ENCODE data around the gene CBFB. TPM values are rescaled to one million over a fixed set of nuclear protein-coding genes. Genes with fewer than 3 reads are reported as not detected.

Gene CBFB
- total RNA-seq, 1 experiment from 2014 or later: 185 TPM

- intact Hi-C loops (cut with micrococcal nuclease; ENCODE audit: unreplicated experiment): no loop called here
- BruUV-seq (replicated peaks): no TSS peak
- Histone ChIP-seq H3K4me1 (ENCODE audit: insufficient read depth, low read length, poor library complexity, severe bottlenecking) (no peaks in the 10 kb centered on the region), H3K4me3 (ENCODE audit: low read depth, low read length, poor library complexity, severe bottlenecking) (no peak overlapping the region), H3K9me3 (ENCODE audit: low read depth, low read length, poor library complexity, severe bottlenecking) (no peaks in the 10 kb centered on the region), H3K27ac (ENCODE audit: low read depth, low read length, poor library complexity, severe bottlenecking) (no peak overlapping the region), H3K27me3 (replicated peaks; ENCODE audit: insufficient read depth, low read depth, low read length, poor library complexity) (no peaks in the 10 kb centered on the region), H3K36me3 (ENCODE audit: insufficient read depth, low read length, poor library complexity, severe bottlenecking) (peaks cover 6% of the 10 kb centered on the region)
- DNase-seq (ENCODE audit: low spot score): no peak
- ChIA-PET POLR2A (ENCODE audit: low non-redundant PET) (no interaction called here), CTCF (no interaction called here)
- no peak for TF ChIP-seq EZH2 (IDR thresholded peaks at IDR 0.05; ENCODE audit: borderline replicate concordance, low read depth, low read length, poor library complexity, severe bottlenecking)
- TF ChIP-seq, protein P1, sequence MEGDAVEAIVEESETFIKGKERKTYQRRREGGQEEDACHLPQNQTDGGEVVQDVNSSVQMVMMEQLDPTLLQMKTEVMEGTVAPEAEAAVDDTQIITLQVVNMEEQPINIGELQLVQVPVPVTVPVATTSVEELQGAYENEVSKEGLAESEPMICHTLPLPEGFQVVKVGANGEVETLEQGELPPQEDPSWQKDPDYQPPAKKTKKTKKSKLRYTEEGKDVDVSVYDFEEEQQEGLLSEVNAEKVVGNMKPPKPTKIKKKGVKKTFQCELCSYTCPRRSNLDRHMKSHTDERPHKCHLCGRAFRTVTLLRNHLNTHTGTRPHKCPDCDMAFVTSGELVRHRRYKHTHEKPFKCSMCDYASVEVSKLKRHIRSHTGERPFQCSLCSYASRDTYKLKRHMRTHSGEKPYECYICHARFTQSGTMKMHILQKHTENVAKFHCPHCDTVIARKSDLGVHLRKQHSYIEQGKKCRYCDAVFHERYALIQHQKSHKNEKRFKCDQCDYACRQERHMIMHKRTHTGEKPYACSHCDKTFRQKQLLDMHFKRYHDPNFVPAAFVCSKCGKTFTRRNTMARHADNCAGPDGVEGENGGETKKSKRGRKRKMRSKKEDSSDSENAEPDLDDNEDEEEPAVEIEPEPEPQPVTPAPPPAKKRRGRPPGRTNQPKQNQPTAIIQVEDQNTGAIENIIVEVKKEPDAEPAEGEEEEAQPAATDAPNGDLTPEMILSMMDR (conservative IDR thresholded peaks at IDR 0.05; ENCODE audit: low read depth, low read length): no peak
Observed at GRCh38 chr16:67050796-67051195, 21.8 kb downstream of the CBFB start.

GRCh38 chr16:67052399-67052798 is 23.4 kb downstream of the CBFB start:
- no peak for DNase-seq (ENCODE audit: low spot score)
- BruUV-seq (replicated peaks): no TSS peak
- Histone ChIP-seq H3K4me3 (ENCODE audit: low read depth, low read length, poor library complexity, severe bottlenecking) (no peak overlapping the region), H3K27me3 (replicated peaks; ENCODE audit: insufficient read depth, low read depth, low read length, poor library complexity) (no peaks in the 10 kb centered on the region), H3K36me3 (ENCODE audit: insufficient read depth, low read length, poor library complexity, severe bottlenecking) (peaks cover 6% of the 10 kb centered on the region), H3K9me3 (ENCODE audit: low read depth, low read length, poor library complexity, severe bottlenecking) (no peaks in the 10 kb centered on the region), H3K27ac (ENCODE audit: low read depth, low read length, poor library complexity, severe bottlenecking) (no peak overlapping the region), H3K4me1 (ENCODE audit: insufficient read depth, low read length, poor library complexity, severe bottlenecking) (no peaks in the 10 kb centered on the region)
- TF ChIP-seq EZH2 (IDR thresholded peaks at IDR 0.05; ENCODE audit: borderline replicate concordance, low read depth, low read length, poor library complexity, severe bottlenecking): no peak
- TF ChIP-seq, protein P1 (conservative IDR thresholded peaks at IDR 0.05; ENCODE audit: low read depth, low read length): no peak
- POLR2A ChIA-PET (ENCODE audit: low non-redundant PET): no interaction called here
- CTCF ChIA-PET: no interaction called here
- intact Hi-C loops (cut with micrococcal nuclease; ENCODE audit: unreplicated experiment): no loop called here

- no peak for DNase-seq (ENCODE audit: low spot score)
- no TSS peak for BruUV-seq (replicated peaks)
- ChIA-PET CTCF (interaction anchor here (0.6 kb wide), 2 partner anchors 27 to 184 kb away, joined by 3 to 9 read pairs; no protein-coding TSS in a partner anchor), POLR2A (ENCODE audit: low non-redundant PET) (interaction anchor here (0.6 kb wide), 1 partner anchor 104 kb away, joined by 13 read pairs; no protein-coding TSS in a partner anchor)
- Histone ChIP-seq H3K27ac (ENCODE audit: low read depth, low read length, poor library complexity, severe bottlenecking) (no peak overlapping the region), H3K4me3 (ENCODE audit: low read depth, low read length, poor library complexity, severe bottlenecking) (no peak overlapping the region), H3K9me3 (ENCODE audit: low read depth, low read length, poor library complexity, severe bottlenecking) (no peaks in the 10 kb centered on the region), H3K27me3 (replicated peaks; ENCODE audit: insufficient read depth, low read depth, low read length, poor library complexity) (no peaks in the 10 kb centered on the region), H3K4me1 (ENCODE audit: insufficient read depth, low read length, poor library complexity, severe bottlenecking) (no peaks in the 10 kb centered on the region), H3K36me3 (ENCODE audit: insufficient read depth, low read length, poor library complexity, severe bottlenecking) (peaks cover 6% of the 10 kb centered on the region)
- intact Hi-C loops (cut with micrococcal nuclease; ENCODE audit: unreplicated experiment): loop anchor here (2.0 kb wide), 1 partner anchor 17 kb away; no protein-coding TSS in a partner anchor
- TF ChIP-seq EZH2 (IDR thresholded peaks at IDR 0.05; ENCODE audit: borderline replicate concordance, low read depth, low read length, poor library complexity, severe bottlenecking): no peak
- TF ChIP-seq, protein P1 (conservative IDR thresholded peaks at IDR 0.05; ENCODE audit: low read depth, low read length): no peak
Observed at GRCh38 chr16:67053767-67054334, 24.9 kb downstream of the CBFB start.
